Astrocyte (in vitro differentiated cells and primary cell): ENCODE results near the gene NAALADL2. TPM values are rescaled to one million over a fixed set of nuclear protein-coding genes. Genes with fewer than 3 reads are reported as not detected.

ENCODE experiments used
- DNase-seq: peaks from one replicate; pipeline ENCODE4 v3.0.0-alpha.2; 2010; ENCODE audit warnings: low read depth
- FAIRE-seq: peaks from 2 replicates; lab custom pipeline; 2011; peaks lifted over from hg19 to GRCh38; lab: Jason Lieb, UNC
- H2AFZ ChIP-seq: 2 replicates; pipeline ENCODE4 v1.6.0; 2012; ENCODE audit warnings: low read depth, low read length, inconsistent platforms
- H3K27ac ChIP-seq: 2 replicates; pipeline ENCODE4 v1.5.1; 2011; ENCODE audit warnings: low read depth, low read length, inconsistent platforms
- H3K27me3 ChIP-seq: 2 replicates; pipeline ENCODE4 v1.6.0; 2011; ENCODE audit warnings: low read length, inconsistent platforms; ENCODE audit not compliant: insufficient read depth
- H3K36me3 ChIP-seq: 2 replicates; pipeline ENCODE4 v1.5.1; 2011; ENCODE audit warnings: low read length, inconsistent platforms; ENCODE audit not compliant: insufficient read depth
- H3K4me1 ChIP-seq: 2 replicates; pipeline ENCODE4 v1.5.1; 2011; ENCODE audit warnings: low read length, inconsistent platforms; ENCODE audit not compliant: insufficient read depth
- H3K4me2 ChIP-seq: 2 replicates; pipeline ENCODE4 v1.6.0; 2012; ENCODE audit warnings: low read length, inconsistent platforms
- H3K4me3 ChIP-seq: 2 replicates; pipeline ENCODE4 v1.5.1; 2011; ENCODE audit warnings: low read depth, mild to moderate bottlenecking, low read length, inconsistent platforms; ENCODE audit not compliant: insufficient read depth
- H3K79me2 ChIP-seq: 2 replicates; pipeline ENCODE4 v1.6.0; 2012; ENCODE audit warnings: mild to moderate bottlenecking, low read length, inconsistent platforms; ENCODE audit not compliant: insufficient read depth
- H3K9ac ChIP-seq: 2 replicates; pipeline ENCODE4 v1.6.0; 2012; ENCODE audit warnings: mild to moderate bottlenecking, low read length, inconsistent platforms
- H3K9me3 ChIP-seq: 2 replicates; pipeline ENCODE4 v1.5.1; 2012; ENCODE audit warnings: low read depth, mild to moderate bottlenecking, low read length, inconsistent platforms; ENCODE audit not compliant: insufficient read depth
- H4K20me1 ChIP-seq: 2 replicates; pipeline ENCODE4 v1.6.0; 2012; ENCODE audit warnings: low read length, inconsistent platforms; ENCODE audit not compliant: insufficient read depth
- H3K27ac Mint-ChIP-seq: one replicate; pipeline ENCODE4 v1.8.0; 2021; ENCODE audit warnings: mild to moderate bottlenecking, mixed read lengths; ENCODE audit not compliant: unreplicated experiment
- H3K27me3 Mint-ChIP-seq: one replicate; pipeline ENCODE4 v1.8.0; 2021; ENCODE audit warnings: low read depth, mixed read lengths; ENCODE audit not compliant: unreplicated experiment
- H3K36me3 Mint-ChIP-seq: one replicate; pipeline ENCODE4 v1.8.0; 2021; ENCODE audit warnings: low read depth, mixed read lengths; ENCODE audit not compliant: unreplicated experiment
- H3K4me1 Mint-ChIP-seq: one replicate; pipeline ENCODE4 v1.8.0; 2021; ENCODE audit warnings: low read depth, mixed read lengths; ENCODE audit not compliant: unreplicated experiment
- H3K4me3 Mint-ChIP-seq: one replicate; pipeline ENCODE4 v1.8.0; 2021; ENCODE audit warnings: mild to moderate bottlenecking, moderate library complexity, mixed read lengths; ENCODE audit not compliant: unreplicated experiment
- H3K9me3 Mint-ChIP-seq: one replicate; pipeline ENCODE4 v1.8.0; 2021; ENCODE audit warnings: mild to moderate bottlenecking, mixed read lengths; ENCODE audit not compliant: unreplicated experiment
- EZH2 ChIP-seq: IDR thresholded peaks from 2 replicates; pipeline ENCODE4 v1.6.1; 2012; ENCODE audit warnings: mild to moderate bottlenecking, low read length, inconsistent platforms; ENCODE audit not compliant: insufficient read depth
- total RNA-seq: library from RNA; stranded (reverse); gene quantifications from 2 replicates; pipeline ENCODE4 v1.2.1, GENCODE V29; 2021
- TF ChIP-seq, protein P1 (sequence below): IDR thresholded peaks from 2 replicates; pipeline ENCODE4 v1.5.1; 2011; ENCODE audit warnings: low read depth, mild to moderate bottlenecking, inconsistent platforms, low read length, moderate library complexity; ENCODE audit not compliant: insufficient read depth

The NAALADL2 gene
- total RNA-seq, 1 donor from 2014 or later: 2.7 TPM

DNA sequence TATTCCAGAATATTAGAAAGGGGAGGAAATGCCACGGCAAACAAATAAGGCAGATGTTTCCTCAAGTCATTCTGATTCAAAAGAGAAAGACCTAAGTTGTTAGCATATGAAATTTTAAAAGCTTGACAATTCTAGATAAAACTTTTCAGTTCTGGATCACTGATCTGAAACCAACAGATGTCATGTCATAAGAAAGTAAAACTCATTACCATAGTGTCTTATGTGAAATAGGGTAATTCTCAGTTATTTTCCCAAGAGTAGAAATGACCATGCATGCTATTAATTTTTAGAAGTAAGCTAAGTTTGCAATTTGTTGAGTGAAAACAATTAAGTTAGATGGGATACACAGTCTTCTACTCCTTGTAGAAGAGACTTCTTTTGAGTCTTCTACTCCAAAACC, 630.3 kb downstream of the NAALADL2 start:
- H4K20me1 ChIP-seq: no peaks in the 10 kb centered on the region
- no peak overlapping the region for H3K27ac Mint-ChIP-seq
- DNase-seq (no peak), FAIRE-seq (no peak)
- H3K36me3 ChIP-seq: no peaks in the 10 kb centered on the region
- no peaks in the 10 kb centered on the region for H3K36me3 Mint-ChIP-seq
- no peak for TF ChIP-seq EZH2
- TF ChIP-seq, protein P1, sequence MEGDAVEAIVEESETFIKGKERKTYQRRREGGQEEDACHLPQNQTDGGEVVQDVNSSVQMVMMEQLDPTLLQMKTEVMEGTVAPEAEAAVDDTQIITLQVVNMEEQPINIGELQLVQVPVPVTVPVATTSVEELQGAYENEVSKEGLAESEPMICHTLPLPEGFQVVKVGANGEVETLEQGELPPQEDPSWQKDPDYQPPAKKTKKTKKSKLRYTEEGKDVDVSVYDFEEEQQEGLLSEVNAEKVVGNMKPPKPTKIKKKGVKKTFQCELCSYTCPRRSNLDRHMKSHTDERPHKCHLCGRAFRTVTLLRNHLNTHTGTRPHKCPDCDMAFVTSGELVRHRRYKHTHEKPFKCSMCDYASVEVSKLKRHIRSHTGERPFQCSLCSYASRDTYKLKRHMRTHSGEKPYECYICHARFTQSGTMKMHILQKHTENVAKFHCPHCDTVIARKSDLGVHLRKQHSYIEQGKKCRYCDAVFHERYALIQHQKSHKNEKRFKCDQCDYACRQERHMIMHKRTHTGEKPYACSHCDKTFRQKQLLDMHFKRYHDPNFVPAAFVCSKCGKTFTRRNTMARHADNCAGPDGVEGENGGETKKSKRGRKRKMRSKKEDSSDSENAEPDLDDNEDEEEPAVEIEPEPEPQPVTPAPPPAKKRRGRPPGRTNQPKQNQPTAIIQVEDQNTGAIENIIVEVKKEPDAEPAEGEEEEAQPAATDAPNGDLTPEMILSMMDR: no peak
- H3K4me3 Mint-ChIP-seq: no peak overlapping the region
- H3K4me3 ChIP-seq: no peak overlapping the region
- no peaks in the 10 kb centered on the region for H3K4me1 Mint-ChIP-seq
- H3K79me2 ChIP-seq: no peaks in the 10 kb centered on the region
- peaks cover 3% of the 10 kb centered on the region for H3K27me3 Mint-ChIP-seq
- H2AFZ ChIP-seq: no peak overlapping the region
- no peak overlapping the region for H3K9ac ChIP-seq
- no peaks in the 10 kb centered on the region for H3K9me3 Mint-ChIP-seq
- no peaks in the 10 kb centered on the region for H3K9me3 ChIP-seq
- no peaks in the 10 kb centered on the region for H3K4me1 ChIP-seq
- no peaks in the 10 kb centered on the region for H3K27me3 ChIP-seq
- H3K27ac ChIP-seq: no peak overlapping the region
- H3K4me2 ChIP-seq: no peak overlapping the region

DNA sequence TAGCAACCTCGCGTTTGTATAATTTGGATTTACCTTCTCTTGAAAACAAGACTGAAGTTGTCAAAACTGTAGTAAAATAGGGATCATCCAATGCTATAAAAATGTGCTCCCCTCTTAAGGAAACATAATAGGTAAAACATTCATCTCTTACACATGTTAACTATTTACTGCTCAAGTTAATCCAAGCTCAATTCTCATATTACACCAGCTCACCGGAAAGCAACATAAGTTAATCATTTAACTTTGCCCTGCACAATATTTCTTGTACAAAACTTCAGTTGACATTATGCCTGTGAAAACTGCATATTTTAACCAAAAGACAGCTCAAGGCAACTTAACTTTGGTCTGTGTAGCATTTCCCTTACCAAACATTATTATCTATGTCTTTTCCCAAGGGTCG, 634.2 kb downstream of the NAALADL2 start:
- no peak overlapping the region for H3K4me2 ChIP-seq
- no peak overlapping the region for H3K4me3 ChIP-seq
- no peaks in the 10 kb centered on the region for H3K9me3 ChIP-seq
- Mint-ChIP-seq H3K4me3 (no peak overlapping the region), H3K27ac (no peak overlapping the region), H3K4me1 (no peaks in the 10 kb centered on the region), H3K27me3 (no peaks in the 10 kb centered on the region), H3K36me3 (no peaks in the 10 kb centered on the region), H3K9me3 (no peaks in the 10 kb centered on the region)
- FAIRE-seq (no peak), DNase-seq (no peak)
- no peak overlapping the region for H3K9ac ChIP-seq
- TF ChIP-seq, protein P1: no peak
- no peak for TF ChIP-seq EZH2
- H4K20me1 ChIP-seq: no peaks in the 10 kb centered on the region
- H2AFZ ChIP-seq: no peak overlapping the region
- no peaks in the 10 kb centered on the region for H3K36me3 ChIP-seq
- no peaks in the 10 kb centered on the region for H3K4me1 ChIP-seq
- no peak overlapping the region for H3K27ac ChIP-seq
- no peaks in the 10 kb centered on the region for H3K79me2 ChIP-seq
- no peaks in the 10 kb centered on the region for H3K27me3 ChIP-seq

DNA sequence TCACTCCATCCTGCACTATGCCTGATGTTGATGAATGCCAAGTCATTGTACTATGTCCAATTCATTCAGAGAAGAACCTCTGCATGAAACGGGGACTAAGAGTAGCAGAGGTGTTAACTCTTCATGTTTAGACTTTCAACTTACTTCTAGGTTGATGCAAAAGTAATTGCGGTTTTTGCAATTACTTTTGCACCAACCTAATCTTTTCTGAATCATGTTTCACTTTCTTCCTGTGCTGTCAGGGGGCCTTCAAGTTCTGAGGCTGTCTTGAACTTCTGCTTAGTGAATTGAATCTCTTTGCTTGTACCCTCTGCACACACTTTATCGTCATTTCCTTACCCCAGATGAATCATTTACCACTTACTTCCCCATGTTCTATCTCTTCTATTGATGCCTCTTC, 636.2 kb downstream of the NAALADL2 start:
- FAIRE-seq: no peak
- H3K27me3 Mint-ChIP-seq: no peaks in the 10 kb centered on the region

More for the DNA sequence above, 636.2 kb downstream of the NAALADL2 start:
- no peaks in the 10 kb centered on the region for H3K36me3 ChIP-seq
- H3K9me3 ChIP-seq: no peaks in the 10 kb centered on the region
- no peaks in the 10 kb centered on the region for H3K27me3 ChIP-seq
- Mint-ChIP-seq H3K4me3 (no peak overlapping the region), H3K4me1 (no peaks in the 10 kb centered on the region), H3K36me3 (no peaks in the 10 kb centered on the region), H3K27ac (no peak overlapping the region), H3K9me3 (no peaks in the 10 kb centered on the region)
- no peak overlapping the region for H3K4me3 ChIP-seq
- no peaks in the 10 kb centered on the region for H3K79me2 ChIP-seq
- no peaks in the 10 kb centered on the region for H4K20me1 ChIP-seq
- H3K9ac ChIP-seq: no peak overlapping the region
- H3K4me1 ChIP-seq: no peaks in the 10 kb centered on the region
- DNase-seq: no peak
- TF ChIP-seq EZH2: no peak
- TF ChIP-seq, protein P1: no peak
- H3K4me2 ChIP-seq: no peak overlapping the region
- H2AFZ ChIP-seq: no peak overlapping the region
- H3K27ac ChIP-seq: no peak overlapping the region
